MM.1S (cell line): ENCODE measurements around the gene KIRREL3.

Source experiments
- DNase-seq: peaks from one replicate; pipeline ENCODE4 v3.0.0-alpha.2; 2015
- H2AFZ ChIP-seq: fragments of 300-600 bp; sonication (generic); 2 replicates; pipeline ENCODE4 v1.6.0; 2016; ENCODE audit warnings: antibody characterized with exemption, low read length
- H3F3A ChIP-seq: fragments of 300-600 bp; sonication (generic); 2 replicates; pipeline ENCODE4 v1.6.1; 2016; ENCODE audit warnings: mild to moderate bottlenecking, antibody characterized with exemption, low read length, moderate library complexity, mixed read lengths; ENCODE audit not compliant: insufficient read depth
- H3K27ac ChIP-seq: fragments of 300-600 bp; sonication (generic); 2 replicates; pipeline ENCODE4 v1.5.1; 2016; ENCODE audit warnings: mild to moderate bottlenecking, low read length
- H3K27me3 ChIP-seq: fragments of 300-600 bp; sonication (generic); replicated peaks from 2 replicates; pipeline ENCODE4 v1.6.0; 2016; ENCODE audit warnings: low read length; ENCODE audit not compliant: insufficient read depth
- H3K36me3 ChIP-seq: fragments of 300-600 bp; sonication (generic); replicated peaks from 2 replicates; pipeline ENCODE4 v1.6.1; 2016; ENCODE audit warnings: mild to moderate bottlenecking, low read length, mixed read lengths; ENCODE audit not compliant: insufficient read depth
- H3K4me1 ChIP-seq: fragments of 300-600 bp; sonication (generic); 2 replicates; pipeline ENCODE4 v1.6.1; 2016; ENCODE audit warnings: low read length, mixed read lengths
- H3K4me2 ChIP-seq: fragments of 300-600 bp; sonication (generic); 2 replicates; pipeline ENCODE4 v1.6.0; 2016; ENCODE audit warnings: low read depth, low read length
- H3K4me3 ChIP-seq: fragments of 300-600 bp; sonication (generic); 2 replicates; pipeline ENCODE4 v1.5.1; 2016; ENCODE audit warnings: low read length, mixed read lengths
- H3K79me2 ChIP-seq: fragments of 300-600 bp; sonication (generic); 2 replicates; pipeline ENCODE4 v1.6.1; 2016; ENCODE audit warnings: mixed run types, low read length, mixed read lengths
- H3K9ac ChIP-seq: fragments of 300-600 bp; sonication (generic); 2 replicates; pipeline ENCODE4 v1.6.1; 2016; ENCODE audit warnings: low read length, mixed read lengths
- H3K9me2 ChIP-seq: fragments of 300-600 bp; sonication (generic); replicated peaks from 2 replicates; pipeline ENCODE4 v1.6.1; 2016; ENCODE audit warnings: mild to moderate bottlenecking, low read length, mixed read lengths; ENCODE audit not compliant: insufficient read depth
- H3K9me3 ChIP-seq: fragments of 300-600 bp; sonication (generic); replicated peaks from 2 replicates; pipeline ENCODE4 v1.6.1; 2016; ENCODE audit warnings: mild to moderate bottlenecking, low read length, mixed read lengths; ENCODE audit not compliant: insufficient read depth
- H4K20me1 ChIP-seq: fragments of 300-600 bp; sonication (generic); 2 replicates; pipeline ENCODE4 v1.6.1; 2016; ENCODE audit warnings: mild to moderate bottlenecking, low read length, moderate library complexity, mixed read lengths; ENCODE audit not compliant: insufficient read depth
- EZH2 ChIP-seq: fragments of 300-600 bp; sonication (generic); optimal IDR thresholded peaks from 2 replicates; pipeline ENCODE3; 2017; ENCODE audit warnings: low read depth, mild to moderate bottlenecking, antibody characterized with exemption, low read length, mixed read lengths
- EZH2phosphoT487 ChIP-seq: fragments of 300-600 bp; sonication (generic); IDR thresholded peaks from 2 replicates; pipeline ENCODE4 v1.6.1; 2018; ENCODE audit warnings: antibody characterized with exemption, low read length
- TF ChIP-seq, protein P1 (sequence below): fragments of 300-600 bp; sonication (generic); IDR thresholded peaks from 2 replicates; pipeline ENCODE4 v1.5.1; 2016; ENCODE audit warnings: antibody characterized with exemption, low read length, mixed read lengths

The KIRREL3 gene

GRCh38 chr11:126918556-126918955, 82.0 kb downstream of the KIRREL3 start:
- Histone ChIP-seq H3K27me3 (no peaks in the 10 kb centered on the region), H3K9ac (no peak overlapping the region), H3K9me3 (no peaks in the 10 kb centered on the region), H3K4me1 (no peaks in the 10 kb centered on the region), H3K4me3 (no peak overlapping the region), H4K20me1 (no peaks in the 10 kb centered on the region), H3K9me2 (no peaks in the 10 kb centered on the region), H3K4me2 (no peak overlapping the region), H3K36me3 (no peaks in the 10 kb centered on the region), H3F3A (no peaks in the 10 kb centered on the region), H3K79me2 (no peaks in the 10 kb centered on the region), H3K27ac (no peak overlapping the region), H2AFZ (no peak overlapping the region)
- TF ChIP-seq, protein P1, sequence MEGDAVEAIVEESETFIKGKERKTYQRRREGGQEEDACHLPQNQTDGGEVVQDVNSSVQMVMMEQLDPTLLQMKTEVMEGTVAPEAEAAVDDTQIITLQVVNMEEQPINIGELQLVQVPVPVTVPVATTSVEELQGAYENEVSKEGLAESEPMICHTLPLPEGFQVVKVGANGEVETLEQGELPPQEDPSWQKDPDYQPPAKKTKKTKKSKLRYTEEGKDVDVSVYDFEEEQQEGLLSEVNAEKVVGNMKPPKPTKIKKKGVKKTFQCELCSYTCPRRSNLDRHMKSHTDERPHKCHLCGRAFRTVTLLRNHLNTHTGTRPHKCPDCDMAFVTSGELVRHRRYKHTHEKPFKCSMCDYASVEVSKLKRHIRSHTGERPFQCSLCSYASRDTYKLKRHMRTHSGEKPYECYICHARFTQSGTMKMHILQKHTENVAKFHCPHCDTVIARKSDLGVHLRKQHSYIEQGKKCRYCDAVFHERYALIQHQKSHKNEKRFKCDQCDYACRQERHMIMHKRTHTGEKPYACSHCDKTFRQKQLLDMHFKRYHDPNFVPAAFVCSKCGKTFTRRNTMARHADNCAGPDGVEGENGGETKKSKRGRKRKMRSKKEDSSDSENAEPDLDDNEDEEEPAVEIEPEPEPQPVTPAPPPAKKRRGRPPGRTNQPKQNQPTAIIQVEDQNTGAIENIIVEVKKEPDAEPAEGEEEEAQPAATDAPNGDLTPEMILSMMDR, result no peak
- DNase-seq, result no peak

GRCh38 chr11:126917531-126918204, 82.9 kb downstream of the KIRREL3 start:
- Histone ChIP-seq H3K4me2 (no peak overlapping the region), H3K27ac (no peak overlapping the region), H3K9me3 (no peaks in the 10 kb centered on the region), H4K20me1 (no peaks in the 10 kb centered on the region), H3K9ac (no peak overlapping the region), H3K79me2 (no peaks in the 10 kb centered on the region), H3K9me2 (no peaks in the 10 kb centered on the region), H2AFZ (no peak overlapping the region), H3F3A (no peaks in the 10 kb centered on the region), H3K4me1 (no peaks in the 10 kb centered on the region), H3K27me3 (no peaks in the 10 kb centered on the region), H3K4me3 (no peak overlapping the region), H3K36me3 (no peaks in the 10 kb centered on the region)
- DNase-seq, result no peak
- no peak for TF ChIP-seq EZH2phosphoT487
- TF ChIP-seq, protein P1, result no peak
- no peak for TF ChIP-seq EZH2

DNA sequence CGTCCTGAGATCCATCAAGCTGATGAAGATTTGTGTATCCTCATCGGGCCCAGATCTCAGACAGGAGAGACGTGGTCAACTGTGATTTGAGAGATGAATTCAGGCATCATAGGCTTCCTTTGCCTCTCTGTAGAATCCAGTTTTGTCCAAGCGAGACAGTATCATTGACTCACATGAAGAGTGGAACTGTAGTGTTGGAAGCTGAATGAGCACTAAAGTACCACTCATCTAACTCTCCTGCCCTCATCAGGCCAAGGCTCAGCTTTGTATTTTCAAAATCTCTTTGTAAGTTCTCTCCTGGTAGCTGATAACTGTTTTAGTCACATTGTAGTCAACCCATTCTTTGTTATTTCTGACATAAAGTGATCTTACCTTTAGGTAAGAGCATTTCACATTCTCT, 85.1 kb downstream of the KIRREL3 start:
- no peak for DNase-seq
- Histone ChIP-seq H4K20me1 (no peaks in the 10 kb centered on the region), H3K4me1 (no peaks in the 10 kb centered on the region), H3K27me3 (no peaks in the 10 kb centered on the region), H3K4me2 (no peak overlapping the region), H3K9ac (no peak overlapping the region), H3K36me3 (no peaks in the 10 kb centered on the region), H2AFZ (no peak overlapping the region), H3K79me2 (no peaks in the 10 kb centered on the region), H3K9me3 (no peaks in the 10 kb centered on the region), H3K27ac (no peak overlapping the region), H3K9me2 (no peaks in the 10 kb centered on the region), H3K4me3 (no peak overlapping the region), H3F3A (no peaks in the 10 kb centered on the region)
- TF ChIP-seq EZH2 (no peak), EZH2phosphoT487 (no peak)
- TF ChIP-seq, protein P1, result no peak
